Measurements from ENCODE around the gene ERFE.

GRCh38 chr2:238138331-238139195 lies 20.2 kb upstream of the ERFE start, which contains the start of gene KLHL30:
- TF ChIP-seq BHLHE40 (IDR thresholded peaks at IDR 0.05; ENCODE audit: borderline replicate concordance) (no peak), ELF4 (IDR thresholded peaks at IDR 0.05) (no peak), PKNOX1 (IDR thresholded peaks at IDR 0.05) (no peak), FOXK2 (IDR thresholded peaks at IDR 0.05) (no peak), ARNT (IDR thresholded peaks at IDR 0.05) (no peak), NFRKB (IDR thresholded peaks at IDR 0.05) (no peak), ZNF384 (IDR thresholded peaks at IDR 0.05) (no peak), CTBP1 (IDR thresholded peaks at IDR 0.05; ENCODE audit: borderline replicate concordance) (no peak), FOXM1 (IDR thresholded peaks at IDR 0.05; ENCODE audit: borderline replicate concordance) (no peak), SP1 (IDR thresholded peaks at IDR 0.05) (no peak)

Measured in HEK293T (cell line).